NCI-H1930 (cell line): Measurements from ENCODE around the gene MCC.

ENCODE experiments used
- DNase-seq, 2 experiments: peaks; one replicate each; lab custom pipeline; 2025; lab: John Stamatoyannopoulos, UW

Gene MCC

GRCh38 chr5:113271015-113271414, 217.2 kb downstream of the MCC start:
- no peak for DNase-seq

GRCh38 chr5:113270086-113270485, 218.2 kb downstream of the MCC start:
- no peak for DNase-seq

- no peak for DNase-seq
Observed at GRCh38 chr5:113269023-113269997, 218.9 kb downstream of the MCC start.

GRCh38 chr5:113268232-113268631, 220.0 kb downstream of the MCC start:
- no peak for DNase-seq

GRCh38 chr5:113267361-113267900, 220.8 kb downstream of the MCC start:
- DNase-seq = no peak

- DNase-seq = no peak
Observed at GRCh38 chr5:113266913-113267227, 221.4 kb downstream of the MCC start.

GRCh38 chr5:113266227-113266912, 221.9 kb downstream of the MCC start:
- no peak for DNase-seq

GRCh38 chr5:113265190-113265589, 223.1 kb downstream of the MCC start:
- no peak for DNase-seq

- no peak for DNase-seq
Observed at GRCh38 chr5:113264046-113264445, 224.2 kb downstream of the MCC start.

GRCh38 chr5:113263545-113263944, 224.7 kb downstream of the MCC start:
- no peak for DNase-seq

- no peak for DNase-seq
Observed at GRCh38 chr5:113262674-113263073, 225.6 kb downstream of the MCC start.

- DNase-seq = no peak
Observed at GRCh38 chr5:113259034-113259433, 229.2 kb downstream of the MCC start.

GRCh38 chr5:113257545-113257944, 230.7 kb downstream of the MCC start:
- DNase-seq = no peak

- DNase-seq = no peak
Observed at GRCh38 chr5:113256671-113257452, 231.4 kb downstream of the MCC start.

- DNase-seq = no peak
Observed at GRCh38 chr5:113255579-113256386, 232.5 kb downstream of the MCC start.

GRCh38 chr5:113255105-113255504, 233.1 kb downstream of the MCC start:
- no peak for DNase-seq

- DNase-seq = no peak
Observed at GRCh38 chr5:113253037-113253436, 235.2 kb downstream of the MCC start.

- no peak for DNase-seq
Observed at GRCh38 chr5:113252066-113252465, 236.2 kb downstream of the MCC start.

GRCh38 chr5:113250341-113250953, 237.8 kb downstream of the MCC start:
- no peak for DNase-seq

- no peak for DNase-seq
Observed at GRCh38 chr5:113249206-113249605, 239.0 kb downstream of the MCC start.

- DNase-seq = no peak
Observed at GRCh38 chr5:113246361-113246870, 241.8 kb downstream of the MCC start.
